ENCODE measurements around the gene TTYH2. TPM values are rescaled to one million over a fixed set of nuclear protein-coding genes. Genes with fewer than 3 reads are reported as not detected.

TTYH2 gene
- total and polyA plus RNA-seq, 10 of the 15 experiments (the other 5 are each of a cell fraction or from before 2014, with no cell fraction given) = 0.26 to 25.2 (median 6.6) TPM

DNA sequence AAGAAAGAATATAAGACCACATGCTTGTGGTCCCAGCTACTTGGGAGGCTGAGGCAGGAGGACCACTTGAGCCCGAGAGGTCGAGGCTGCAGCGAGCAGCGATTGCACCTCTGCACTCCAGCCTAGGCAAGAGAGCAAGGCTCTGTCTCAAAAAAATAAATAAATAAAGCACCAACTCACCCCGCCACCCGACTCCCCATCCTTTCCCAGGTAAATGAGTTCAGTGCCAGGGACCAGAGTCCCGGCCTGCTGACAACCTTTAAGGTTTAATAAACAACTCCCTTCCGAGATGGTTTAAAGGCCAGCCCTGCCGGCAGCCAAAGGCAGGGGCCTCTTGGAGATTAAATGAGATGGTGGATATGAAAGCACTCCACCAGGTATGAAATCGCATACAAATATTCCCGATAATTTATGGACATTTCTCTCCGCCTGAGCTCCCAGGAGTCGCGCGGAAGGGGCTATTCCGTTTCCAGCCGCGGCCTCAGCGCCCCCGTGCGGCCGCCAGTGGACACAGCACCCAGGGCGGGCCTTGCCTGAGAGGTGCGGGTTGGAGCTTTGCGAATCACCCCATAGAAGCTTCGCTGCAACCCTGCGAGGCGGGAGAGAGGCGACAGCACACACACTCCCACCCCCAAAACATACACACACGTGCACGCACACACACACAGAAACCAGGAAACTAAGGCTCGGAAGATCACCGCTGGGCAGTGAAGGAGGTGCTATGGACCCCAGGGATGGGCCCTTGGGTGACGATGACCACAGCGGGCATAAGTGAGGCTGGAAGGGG, 13.9 kb upstream of the TTYH2 start (continued):
- TF ChIP-seq PRDM15 (CRISPR knock-in tag; IDR thresholded peaks at IDR 0.05) (no peak), MTA3 (IDR thresholded peaks at IDR 0.05; ENCODE audit: borderline replicate concordance, low read length) (no peak), CEBPZ (IDR thresholded peaks at IDR 0.05; ENCODE audit: low read depth, low read length) (no peak), FOXM1 (IDR thresholded peaks at IDR 0.05; ENCODE audit: low read depth, low read length) (no peak), RAD21 (IDR thresholded peaks at IDR 0.05; ENCODE audit: insufficient read depth, low read depth, low read length) (peak; percentile 56), ZNF592 (IDR thresholded peaks at IDR 0.05) (no peak), IKZF1 (conservative IDR thresholded peaks at IDR 0.05) (0 out of 2 replicates have a peak, but pooled peaks have one; percentile 29), FOXK2 (IDR thresholded peaks at IDR 0.05) (no peak), TCF7 (IDR thresholded peaks at IDR 0.05; ENCODE audit: borderline replicate concordance) (no peak), RB1 (IDR thresholded peaks at IDR 0.05; ENCODE audit: borderline replicate concordance) (0 out of 2 replicates have a peak, but pooled peaks have one; percentile 52)
- TF ChIP-seq, protein P1, sequence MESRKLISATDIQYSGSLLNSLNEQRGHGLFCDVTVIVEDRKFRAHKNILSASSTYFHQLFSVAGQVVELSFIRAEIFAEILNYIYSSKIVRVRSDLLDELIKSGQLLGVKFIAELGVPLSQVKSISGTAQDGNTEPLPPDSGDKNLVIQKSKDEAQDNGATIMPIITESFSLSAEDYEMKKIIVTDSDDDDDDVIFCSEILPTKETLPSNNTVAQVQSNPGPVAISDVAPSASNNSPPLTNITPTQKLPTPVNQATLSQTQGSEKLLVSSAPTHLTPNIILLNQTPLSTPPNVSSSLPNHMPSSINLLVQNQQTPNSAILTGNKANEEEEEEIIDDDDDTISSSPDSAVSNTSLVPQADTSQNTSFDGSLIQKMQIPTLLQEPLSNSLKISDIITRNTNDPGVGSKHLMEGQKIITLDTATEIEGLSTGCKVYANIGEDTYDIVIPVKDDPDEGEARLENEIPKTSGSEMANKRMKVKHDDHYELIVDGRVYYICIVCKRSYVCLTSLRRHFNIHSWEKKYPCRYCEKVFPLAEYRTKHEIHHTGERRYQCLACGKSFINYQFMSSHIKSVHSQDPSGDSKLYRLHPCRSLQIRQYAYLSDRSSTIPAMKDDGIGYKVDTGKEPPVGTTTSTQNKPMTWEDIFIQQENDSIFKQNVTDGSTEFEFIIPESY (IDR thresholded peaks at IDR 0.05) = no peak
- TF ChIP-seq, protein P2, sequence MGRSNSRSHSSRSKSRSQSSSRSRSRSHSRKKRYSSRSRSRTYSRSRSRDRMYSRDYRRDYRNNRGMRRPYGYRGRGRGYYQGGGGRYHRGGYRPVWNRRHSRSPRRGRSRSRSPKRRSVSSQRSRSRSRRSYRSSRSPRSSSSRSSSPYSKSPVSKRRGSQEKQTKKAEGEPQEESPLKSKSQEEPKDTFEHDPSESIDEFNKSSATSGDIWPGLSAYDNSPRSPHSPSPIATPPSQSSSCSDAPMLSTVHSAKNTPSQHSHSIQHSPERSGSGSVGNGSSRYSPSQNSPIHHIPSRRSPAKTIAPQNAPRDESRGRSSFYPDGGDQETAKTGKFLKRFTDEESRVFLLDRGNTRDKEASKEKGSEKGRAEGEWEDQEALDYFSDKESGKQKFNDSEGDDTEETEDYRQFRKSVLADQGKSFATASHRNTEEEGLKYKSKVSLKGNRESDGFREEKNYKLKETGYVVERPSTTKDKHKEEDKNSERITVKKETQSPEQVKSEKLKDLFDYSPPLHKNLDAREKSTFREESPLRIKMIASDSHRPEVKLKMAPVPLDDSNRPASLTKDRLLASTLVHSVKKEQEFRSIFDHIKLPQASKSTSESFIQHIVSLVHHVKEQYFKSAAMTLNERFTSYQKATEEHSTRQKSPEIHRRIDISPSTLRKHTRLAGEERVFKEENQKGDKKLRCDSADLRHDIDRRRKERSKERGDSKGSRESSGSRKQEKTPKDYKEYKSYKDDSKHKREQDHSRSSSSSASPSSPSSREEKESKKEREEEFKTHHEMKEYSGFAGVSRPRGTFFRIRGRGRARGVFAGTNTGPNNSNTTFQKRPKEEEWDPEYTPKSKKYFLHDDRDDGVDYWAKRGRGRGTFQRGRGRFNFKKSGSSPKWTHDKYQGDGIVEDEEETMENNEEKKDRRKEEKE (IDR thresholded peaks at IDR 0.05) = no peak

All from GM12878 (cell line).